GM12878 (cell line): ENCODE measurements around the gene CYTH3. TPM values are rescaled to one million over a fixed set of nuclear protein-coding genes. Genes with fewer than 3 reads are reported as not detected.

Source experiments
- ATAC-seq: fragments of 200-7000 bp; cut with Tn5 transposase; 3 replicates; pipeline ENCODE4 v1.9.1; 2020; ENCODE audit warnings: mild to moderate bottlenecking, moderate library complexity
- BruUV-seq: library from RNA; stranded (reverse); fragments of 400-500 nt; replicated peaks from 2 replicates; lab custom pipeline; 2021; lab: Mats Ljungman, UMichigan
- CTCF ChIA-PET: fragments of 300-600 bp; sonication (Branson Sonifier 250); formaldehyde crosslinking; extraction: SDS; loops from one replicate; lab custom pipeline; 2021; ENCODE audit warnings: inconsistent platforms; lab: Yijun Ruan, JAX
- POLR2A ChIA-PET: fragments of 350-600 bp; formaldehyde crosslinking; extraction: SDS; loops from one replicate; lab custom pipeline; 2021; ENCODE audit warnings: inconsistent platforms; lab: Charles Lee
- RAD21 ChIA-PET: fragments of 300-600 bp; sonication (Branson Sonifier 250); formaldehyde crosslinking; loops from one replicate; lab custom pipeline; 2023; ENCODE audit warnings: antibody characterized with exemption; ENCODE audit not compliant: unreplicated experiment; lab: Charles Lee
- SMC1A ChIA-PET: fragments of 300-600 bp; sonication (Branson Sonifier 250); formaldehyde crosslinking; loops from one replicate; lab custom pipeline; 2023; ENCODE audit not compliant: unreplicated experiment, uncharacterized antibody; lab: Charles Lee
- DNase-seq: peaks from one replicate; pipeline ENCODE4 v3.0.0-alpha.2; 2011; ENCODE audit warnings: low read depth, low spot score
- FAIRE-seq: peaks from 3 replicates; lab custom pipeline; 2011; peaks lifted over from hg19 to GRCh38; lab: Jason Lieb, UNC
- H2AFZ ChIP-seq: 2 replicates; pipeline ENCODE4 v1.6.0; 2011; ENCODE audit warnings: low read depth, low read length, control low read depth; ENCODE audit not compliant: control insufficient read depth
- H3K27ac ChIP-seq: 2 replicates; pipeline ENCODE4 v1.5.1; 2011; ENCODE audit warnings: control low read depth; ENCODE audit not compliant: control insufficient read depth, insufficient read depth
- H3K27me3 ChIP-seq, 2 experiments: replicated peaks in 1 of 2; 2 replicates each; pipeline versions ENCODE4 v1.6.0 to v1.6.1; 2011; ENCODE audit warnings: low read length in 1 of 2; ENCODE audit not compliant: control insufficient read depth in 2 of 2, insufficient read depth in 2 of 2
- H3K36me3 ChIP-seq, 2 experiments: 2 replicates each; pipeline ENCODE4 v1.5.1; 2011; ENCODE audit warnings: low read length in 1 of 2; ENCODE audit not compliant: control insufficient read depth in 2 of 2, insufficient read depth in 2 of 2
- H3K4me1 ChIP-seq: 2 replicates; pipeline ENCODE4 v1.6.1; 2011; ENCODE audit warnings: mild to moderate bottlenecking, low read length, moderate library complexity, mixed read lengths; ENCODE audit not compliant: control insufficient read depth, insufficient read depth
- H3K4me2 ChIP-seq: 2 replicates; pipeline ENCODE4 v1.6.0; 2011; ENCODE audit warnings: control low read depth; ENCODE audit not compliant: control insufficient read depth, insufficient read depth
- H3K4me3 ChIP-seq: fragments of 200-600 bp; sonication (generic); 2 replicates; pipeline ENCODE4 v1.5.1; 2016
- H3K79me2 ChIP-seq: 2 replicates; pipeline ENCODE4 v1.6.0; 2011; ENCODE audit warnings: low read length; ENCODE audit not compliant: control insufficient read depth, insufficient read depth
- H3K9ac ChIP-seq: 2 replicates; pipeline ENCODE4 v1.8.0; 2011; ENCODE audit warnings: low read length, control low read depth, mixed read lengths; ENCODE audit not compliant: control insufficient read depth, insufficient read depth
- H3K9me3 ChIP-seq: replicated peaks from 3 replicates; pipeline ENCODE4 v1.5.1; 2011; ENCODE audit warnings: mild to moderate bottlenecking, low read length; ENCODE audit not compliant: control insufficient read depth, insufficient read depth
- H4K20me1 ChIP-seq: 2 replicates; pipeline ENCODE4 v1.6.0; 2011; ENCODE audit not compliant: control insufficient read depth, insufficient read depth
- CBX5 ChIP-seq: sonication (generic); IDR thresholded peaks from 2 replicates; pipeline ENCODE4 v1.6.1; 2016; ENCODE audit warnings: low read depth, moderate library complexity, mild to moderate bottlenecking, inconsistent platforms
- DPF2 ChIP-seq: fragments of 450-650 bp; IDR thresholded peaks from 2 replicates; pipeline ENCODE4 v1.6.1; 2017; ENCODE audit warnings: mild to moderate bottlenecking
- EED ChIP-seq: sonication (generic); IDR thresholded peaks from 2 replicates; pipeline ENCODE4 v1.6.1; 2016; ENCODE audit warnings: antibody characterized with exemption, low read depth
- ESRRA ChIP-seq: IDR thresholded peaks from 2 replicates; pipeline ENCODE4 v1.6.1; 2012; ENCODE audit warnings: mild to moderate bottlenecking, low read length, improper control_type of control experiment
- GABPA ChIP-seq: IDR thresholded peaks from 2 replicates; pipeline ENCODE4 v1.6.1; 2014; ENCODE audit warnings: antibody characterized with exemption, low read depth, mild to moderate bottlenecking, inconsistent platforms
- HSF1 ChIP-seq: fragments of 150-350 bp; IDR thresholded peaks from 2 replicates; pipeline ENCODE4 v1.6.1; 2014; ENCODE audit warnings: mild to moderate bottlenecking, low read depth, low read length
- KLF5 ChIP-seq: fragments of 450-650 bp; IDR thresholded peaks from 2 replicates; pipeline ENCODE4 v1.6.1; 2014; ENCODE audit warnings: mild to moderate bottlenecking; ENCODE audit not compliant: partially characterized antibody
- NR2C2 ChIP-seq: IDR thresholded peaks from 2 replicates; pipeline ENCODE4 v1.6.1; 2011; ENCODE audit warnings: borderline replicate concordance, low read depth; ENCODE audit not compliant: control insufficient read depth, insufficient read length
- PAX5 ChIP-seq: IDR thresholded peaks from 2 replicates; pipeline ENCODE4 v1.6.1; 2011; ENCODE audit warnings: low read depth, low read length, borderline replicate concordance
- SREBF2 ChIP-seq: IDR thresholded peaks from 2 replicates; pipeline ENCODE4 v1.6.1; 2012; ENCODE audit warnings: mild to moderate bottlenecking, low read length
- ZNF217 ChIP-seq: fragments of 450-650 bp; IDR thresholded peaks from 2 replicates; pipeline ENCODE4 v1.6.1; 2017; ENCODE audit warnings: antibody characterized with exemption, mild to moderate bottlenecking
- WGBS: methylation state at CpG from one replicate; pipeline ENCODE4 v1.1.6; 2016; ENCODE audit warnings: low lambda C conversion rate; ENCODE audit not compliant: insufficient replicate concordance, insufficient coverage; ENCODE audit errors: missing lambda C conversion rate; 5-methylcytosine and 5-hydroxymethylcytosine counted together
- in situ Hi-C: fragments of 300-500 bp; cut with MboI; formaldehyde crosslinking; loops from 9 replicates; pipeline ENCODE4 v1.14.3; 2018; ENCODE audit warnings: mixed read lengths
- intact Hi-C: fragments of 100-400 bp; cut with micrococcal nuclease; formaldehyde crosslinking; loops from one replicate; pipeline ENCODE4 v1.14.2; 2022; ENCODE audit not compliant: unreplicated experiment
- polyA plus RNA-seq, 11 experiments: library from polyadenylated mRNA; depleted of rRNA in 4 of 11; unstranded in 6 of 11; stranded (reverse) in 5 of 11; fragments of >200 nt; fragmentation: Nextera tagmentation in 4 of 11; fragmentation: Illumina TruSeq in 1 of 11; extraction: Ambion mirVana in 4 of 11; extraction: Trizol in 1 of 11; gene quantifications; 1 replicate in 1 of 11; 2 replicates in 10 of 11; pipeline versions ENCODE4 v1.2.1 to v1.2.3, GENCODE V29; 2011 to 2016; ENCODE audit warnings: inconsistent platforms in 2 of 11, missing spikeins in 2 of 11, low read depth in 1 of 11
- total RNA-seq, 4 experiments: library from RNA; depleted of rRNA in 3 of 4; stranded (reverse); fragments of >200 nt in 3 of 4; fragmentation: Illumina TruSeq in 1 of 4; extraction: Trizol in 1 of 4; gene quantifications; 2 replicates each; pipeline versions ENCODE4 v1.2.1 to v1.2.3, GENCODE V29; 2013 to 2021
- TF ChIP-seq, protein P1 (sequence below): IDR thresholded peaks from 2 replicates; pipeline ENCODE4 v1.6.1; 2012; ENCODE audit warnings: low read depth, low read length, improper control_type of control experiment
- TF ChIP-seq, protein P2 (sequence below): IDR thresholded peaks from 2 replicates; pipeline ENCODE4 v1.6.1; 2012; ENCODE audit warnings: low read depth, low read length, improper control_type of control experiment

The CYTH3 gene
- total and polyA plus RNA-seq, 10 of the 15 experiments (the other 5 are each of a cell fraction or from before 2014, with no cell fraction given), result 0.45 to 28.2 (median 15.7) TPM

GRCh38 chr7:6273917-6274630 is 1.6 kb upstream of the CYTH3 start:
- ChIA-PET CTCF (interaction anchor here (0.6 to 1.3 kb wide), 4 partner anchors 13 to 260 kb away, joined by 3 to 4 read pairs (median 4); no protein-coding TSS in a partner anchor), SMC1A (interaction anchor here (0.9 to 1.2 kb wide), 4 partner anchors 33 to 168 kb away, joined by 3 to 5 read pairs (median 4); no protein-coding TSS in a partner anchor), POLR2A (interaction anchor here (1.0 to 1.4 kb wide), 2 partner anchors 12 to 23 kb away, joined by 5 read pairs; no protein-coding TSS in a partner anchor), RAD21 (interaction anchor here (0.6 kb wide), 1 partner anchor 55 kb away, joined by 3 read pairs; no protein-coding TSS in a partner anchor)
- BruUV-seq, result no TSS peak
- ATAC-seq, result no peak
- WGBS, result 67% methylated on average over 11 of the region's 11 CpGs
- Histone ChIP-seq H4K20me1 (no peaks in the 10 kb centered on the region), H3K4me3 (no peak overlapping the region), H3K9me3 (no peaks in the 10 kb centered on the region), H2AFZ (no peak overlapping the region), H3K4me1 (peaks cover 6% of the 10 kb centered on the region; the same call in 1 of the 2 replicates), H3K9ac (no peak overlapping the region), H3K27ac (no peak overlapping the region), H3K4me2 (no peak overlapping the region), H3K79me2 (peaks cover 21% of the 10 kb centered on the region), H3K27me3 (no peaks in the 10 kb centered on the region), H3K36me3 (no peaks in the 10 kb centered on the region)
- intact Hi-C loops, result no loop called here
- TF ChIP-seq NR2C2, result no peak
- TF ChIP-seq, protein P1, sequence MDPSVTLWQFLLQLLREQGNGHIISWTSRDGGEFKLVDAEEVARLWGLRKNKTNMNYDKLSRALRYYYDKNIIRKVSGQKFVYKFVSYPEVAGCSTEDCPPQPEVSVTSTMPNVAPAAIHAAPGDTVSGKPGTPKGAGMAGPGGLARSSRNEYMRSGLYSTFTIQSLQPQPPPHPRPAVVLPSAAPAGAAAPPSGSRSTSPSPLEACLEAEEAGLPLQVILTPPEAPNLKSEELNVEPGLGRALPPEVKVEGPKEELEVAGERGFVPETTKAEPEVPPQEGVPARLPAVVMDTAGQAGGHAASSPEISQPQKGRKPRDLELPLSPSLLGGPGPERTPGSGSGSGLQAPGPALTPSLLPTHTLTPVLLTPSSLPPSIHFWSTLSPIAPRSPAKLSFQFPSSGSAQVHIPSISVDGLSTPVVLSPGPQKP, result no peak
- no peak for TF ChIP-seq PAX5
- TF ChIP-seq GABPA, result no peak
- no peak for TF ChIP-seq CBX5
- TF ChIP-seq ESRRA, result no peak
- TF ChIP-seq KLF5, result no peak
- no peak for TF ChIP-seq ZNF217
- no peak for TF ChIP-seq DPF2
- no peak for TF ChIP-seq EED
- TF ChIP-seq SREBF2, result no peak
- TF ChIP-seq, protein P2, sequence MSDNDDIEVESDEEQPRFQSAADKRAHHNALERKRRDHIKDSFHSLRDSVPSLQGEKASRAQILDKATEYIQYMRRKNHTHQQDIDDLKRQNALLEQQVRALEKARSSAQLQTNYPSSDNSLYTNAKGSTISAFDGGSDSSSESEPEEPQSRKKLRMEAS, result no peak
- no peak for TF ChIP-seq HSF1
- no peak for DNase-seq
- FAIRE-seq, result no peak
- in situ Hi-C loops, result loop anchor here (25.0 kb wide), 1 partner anchor 1863 kb away; no protein-coding TSS in a partner anchor
